K562 (cell line): ENCODE results near the gene VAMP8. TPM values are rescaled to one million over a fixed set of nuclear protein-coding genes. Genes with fewer than 3 reads are reported as not detected.
A peak's percentile ranks its signal among the peaks of the same experiment; 100 is the strongest.

Experiments used
- BDP1 ChIP-seq: IDR thresholded peaks from 3 replicates; pipeline ENCODE4 v1.6.1; 2011; ENCODE audit not compliant: insufficient read length, insufficient read depth
- CCNT2 ChIP-seq: IDR thresholded peaks from 2 replicates; pipeline ENCODE4 v1.6.1; 2011; ENCODE audit warnings: borderline replicate concordance, low read depth, mild to moderate bottlenecking, moderate library complexity, mixed read lengths, low read length; ENCODE audit not compliant: insufficient read length; ENCODE audit errors: extremely low read depth
- CTBP1 ChIP-seq: fragments of 450-650 bp; IDR thresholded peaks from 2 replicates; pipeline ENCODE4 v1.6.1; 2016; ENCODE audit warnings: borderline replicate concordance
- DDX20 ChIP-seq: fragments of 450-650 bp; IDR thresholded peaks from 2 replicates; pipeline ENCODE4 v1.6.1; 2016; ENCODE audit warnings: missing genetic modification characterization, low read depth, mild to moderate bottlenecking, missing compliant biosample characterization, moderate library complexity
- E2F3 ChIP-seq: fragments of 250-450 bp; sonication (Bioruptor Pico); IDR thresholded peaks from 2 replicates; pipeline ENCODE4 v1.4.0; 2020; ENCODE audit warnings: mild to moderate bottlenecking
- EGR1 ChIP-seq: fragments of 450-650 bp; conservative IDR thresholded peaks from 2 replicates; pipeline ENCODE4 v1.6.1; 2017; ENCODE audit warnings: mild to moderate bottlenecking
- ETV1 ChIP-seq: fragments of 450-650 bp; conservative IDR thresholded peaks from 2 replicates; pipeline ENCODE4 v1.6.1; 2016; ENCODE audit warnings: missing genetic modification characterization, control low read depth, low read depth, missing compliant biosample characterization
- FUS ChIP-seq: fragments of 200-400 bp; formaldehyde crosslinking; optimal IDR thresholded peaks from 2 replicates; pipeline ENCODE3; 2017; ENCODE audit warnings: low read depth, low read length
- GATAD2B ChIP-seq: fragments of 450-650 bp; IDR thresholded peaks from 2 replicates; pipeline ENCODE4 v1.6.1; 2017; ENCODE audit warnings: mild to moderate bottlenecking, borderline replicate concordance
- HDAC3 ChIP-seq: fragments of 450-650 bp; IDR thresholded peaks from 2 replicates; pipeline ENCODE4 v1.6.1; 2018; ENCODE audit warnings: borderline replicate concordance, mild to moderate bottlenecking, moderate library complexity; ENCODE audit not compliant: partially characterized antibody
- PCBP1 ChIP-seq: fragments of 200-400 bp; formaldehyde crosslinking; IDR thresholded peaks from 2 replicates; pipeline ENCODE4 v1.6.1; 2018; ENCODE audit warnings: mild to moderate bottlenecking, low read depth, low read length; ENCODE audit not compliant: poor library complexity, severe bottlenecking
- PHF8 ChIP-seq: fragments of 200-600 bp; sonication (generic); IDR thresholded peaks from 2 replicates; pipeline ENCODE4 v1.6.1; 2012; ENCODE audit warnings: mixed run types, mild to moderate bottlenecking, inconsistent platforms, low read length, moderate library complexity, borderline replicate concordance
- SRSF9 ChIP-seq: fragments of 200-400 bp; formaldehyde crosslinking; IDR thresholded peaks from 2 replicates; pipeline ENCODE4 v1.6.1; 2017; ENCODE audit warnings: low read depth, low read length, borderline replicate concordance
- TAF9B ChIP-seq: fragments of 450-650 bp; IDR thresholded peaks from 2 replicates; pipeline ENCODE4 v1.6.1; 2018; ENCODE audit warnings: mild to moderate bottlenecking; ENCODE audit not compliant: partially characterized antibody
- TARDBP ChIP-seq: fragments of 450-650 bp; IDR thresholded peaks from 2 replicates; pipeline ENCODE4 v1.6.1; 2016
- ZNF347 ChIP-seq: fragments of 450-650 bp; formaldehyde crosslinking; IDR thresholded peaks from 2 replicates; pipeline ENCODE4 v1.4.0; 2020; ENCODE audit warnings: low read depth, mild to moderate bottlenecking, moderate library complexity
- polyA plus RNA-seq, 8 experiments: library from polyadenylated mRNA; depleted of rRNA in 4 of 8; stranded (reverse) in 5 of 8; unstranded in 3 of 8; fragments of >200 nt; fragmentation: Nextera tagmentation in 2 of 8; fragmentation: Illumina TruSeq in 1 of 8; extraction: Ambion mirVana in 2 of 8; extraction: Trizol in 1 of 8; gene quantifications; 2 replicates each; pipeline versions ENCODE4 v1.2.1 to v1.2.3, GENCODE V29; 2011 to 2014; ENCODE audit warnings: inconsistent platforms in 1 of 8, missing spikeins in 1 of 8
- total RNA-seq, 7 experiments: library from RNA; depleted of rRNA in 6 of 7; stranded (reverse); fragments of >200 nt in 6 of 7; fragmentation: Illumina TruSeq in 2 of 7; extraction: Trizol in 2 of 7; gene quantifications; 2 replicates each; pipeline versions ENCODE4 v1.2.1 to v1.2.3, GENCODE V29; 2011 to 2021; ENCODE audit warnings: low replicate concordance in 1 of 7
- TF ChIP-seq, protein P1 (sequence below): fragments of 200-800 bp; sonication (Bioruptor generic); IDR thresholded peaks from 2 replicates; pipeline ENCODE4 v1.6.1; 2016; ENCODE audit warnings: missing genetic modification characterization, missing compliant biosample characterization
- TF ChIP-seq, protein P2 (sequence below), 2 experiments: fragments of 450-650 bp in 1 of 2; sonication (generic) in 1 of 2; formaldehyde crosslinking; conservative IDR thresholded peaks; 2 replicates each; pipeline versions ENCODE4 v1.4.0 to v1.8.1; 2020 to 2022; ENCODE audit warnings: mild to moderate bottlenecking in 1 of 2, missing genetic modification reagents in 1 of 2
- TF ChIP-seq, protein P3 (sequence below), 2 experiments: fragments of 450-650 bp; conservative IDR thresholded peaks; 2 replicates each; pipeline ENCODE4 v1.6.1; 2017; ENCODE audit warnings: mild to moderate bottlenecking in 2 of 2, moderate library complexity in 2 of 2

The VAMP8 gene
- total and polyA plus RNA-seq, 9 of the 15 experiments (the other 6 are each of a cell fraction or from before 2014, with no cell fraction given), result 107 to 571 (median 248) TPM

DNA sequence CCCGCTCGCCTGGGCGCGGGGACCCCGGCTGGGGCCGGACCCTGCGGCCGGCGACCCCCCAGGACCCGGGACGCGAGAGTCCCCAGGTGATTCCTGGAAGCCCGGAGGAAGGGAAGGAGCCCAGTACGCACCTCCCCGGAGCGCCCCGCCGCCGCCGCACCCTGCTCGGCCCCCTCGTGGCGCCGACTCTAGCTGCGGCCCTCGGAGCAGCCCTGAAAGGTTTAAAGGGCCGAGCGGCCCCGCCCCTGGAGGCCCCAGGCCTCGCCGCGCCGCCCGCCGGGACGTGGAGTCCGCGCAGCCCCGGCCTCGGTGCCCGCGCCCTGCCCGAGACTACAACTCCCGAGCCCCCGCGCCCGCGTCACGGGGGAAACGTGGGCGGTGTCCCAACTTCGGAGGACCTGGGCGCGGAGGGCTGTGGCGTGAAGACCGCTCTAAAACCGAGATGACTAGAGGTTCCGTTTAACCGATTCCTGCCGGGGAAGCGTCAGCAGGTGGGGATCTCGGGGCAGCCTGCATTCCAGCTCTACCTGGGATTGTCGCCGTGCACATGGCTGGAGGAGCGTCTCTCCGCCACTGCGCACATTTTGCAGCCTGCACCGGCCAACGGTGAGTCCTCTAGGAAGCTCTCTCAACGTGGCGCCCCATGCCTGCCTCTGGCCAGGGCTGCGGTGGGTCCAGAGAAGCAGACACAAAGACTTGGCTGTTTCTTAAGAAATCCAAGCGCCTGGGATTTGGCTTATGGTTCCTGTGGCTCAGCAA lies 25.3 kb downstream of the VAMP8 start, which contains the start of gene TMEM150A (continued):
- TF ChIP-seq PHF8 (peak; percentile 59; the same call in 1 of the 2 replicates), TAF9B (no peak), EGR1 (peak; percentile 95), GATAD2B (no peak; the same call in none of the 2 replicates), HDAC3 (no peak), CTBP1 (peak; percentile 81), FUS (peak; percentile 90), E2F3 (CRISPR knock-in tag) (no peak), ETV1 (tag) (no peak), PCBP1 (no peak), TARDBP (0 out of 2 replicates have a peak, but pooled peaks have one; percentile 24), CCNT2 (peak; percentile 88), BDP1 (no peak), SRSF9 (no peak), DDX20 (no peak), ZNF347 (CRISPR knock-in tag) (no peak)
- TF ChIP-seq, protein P1, sequence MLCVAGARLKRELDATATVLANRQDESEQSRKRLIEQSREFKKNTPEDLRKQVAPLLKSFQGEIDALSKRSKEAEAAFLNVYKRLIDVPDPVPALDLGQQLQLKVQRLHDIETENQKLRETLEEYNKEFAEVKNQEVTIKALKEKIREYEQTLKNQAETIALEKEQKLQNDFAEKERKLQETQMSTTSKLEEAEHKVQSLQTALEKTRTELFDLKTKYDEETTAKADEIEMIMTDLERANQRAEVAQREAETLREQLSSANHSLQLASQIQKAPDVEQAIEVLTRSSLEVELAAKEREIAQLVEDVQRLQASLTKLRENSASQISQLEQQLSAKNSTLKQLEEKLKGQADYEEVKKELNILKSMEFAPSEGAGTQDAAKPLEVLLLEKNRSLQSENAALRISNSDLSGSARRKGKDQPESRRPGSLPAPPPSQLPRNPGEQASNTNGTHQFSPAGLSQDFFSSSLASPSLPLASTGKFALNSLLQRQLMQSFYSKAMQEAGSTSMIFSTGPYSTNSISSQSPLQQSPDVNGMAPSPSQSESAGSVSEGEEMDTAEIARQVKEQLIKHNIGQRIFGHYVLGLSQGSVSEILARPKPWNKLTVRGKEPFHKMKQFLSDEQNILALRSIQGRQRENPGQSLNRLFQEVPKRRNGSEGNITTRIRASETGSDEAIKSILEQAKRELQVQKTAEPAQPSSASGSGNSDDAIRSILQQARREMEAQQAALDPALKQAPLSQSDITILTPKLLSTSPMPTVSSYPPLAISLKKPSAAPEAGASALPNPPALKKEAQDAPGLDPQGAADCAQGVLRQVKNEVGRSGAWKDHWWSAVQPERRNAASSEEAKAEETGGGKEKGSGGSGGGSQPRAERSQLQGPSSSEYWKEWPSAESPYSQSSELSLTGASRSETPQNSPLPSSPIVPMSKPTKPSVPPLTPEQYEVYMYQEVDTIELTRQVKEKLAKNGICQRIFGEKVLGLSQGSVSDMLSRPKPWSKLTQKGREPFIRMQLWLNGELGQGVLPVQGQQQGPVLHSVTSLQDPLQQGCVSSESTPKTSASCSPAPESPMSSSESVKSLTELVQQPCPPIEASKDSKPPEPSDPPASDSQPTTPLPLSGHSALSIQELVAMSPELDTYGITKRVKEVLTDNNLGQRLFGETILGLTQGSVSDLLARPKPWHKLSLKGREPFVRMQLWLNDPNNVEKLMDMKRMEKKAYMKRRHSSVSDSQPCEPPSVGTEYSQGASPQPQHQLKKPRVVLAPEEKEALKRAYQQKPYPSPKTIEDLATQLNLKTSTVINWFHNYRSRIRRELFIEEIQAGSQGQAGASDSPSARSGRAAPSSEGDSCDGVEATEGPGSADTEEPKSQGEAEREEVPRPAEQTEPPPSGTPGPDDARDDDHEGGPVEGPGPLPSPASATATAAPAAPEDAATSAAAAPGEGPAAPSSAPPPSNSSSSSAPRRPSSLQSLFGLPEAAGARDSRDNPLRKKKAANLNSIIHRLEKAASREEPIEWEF, result no peak
- TF ChIP-seq, protein P2, sequence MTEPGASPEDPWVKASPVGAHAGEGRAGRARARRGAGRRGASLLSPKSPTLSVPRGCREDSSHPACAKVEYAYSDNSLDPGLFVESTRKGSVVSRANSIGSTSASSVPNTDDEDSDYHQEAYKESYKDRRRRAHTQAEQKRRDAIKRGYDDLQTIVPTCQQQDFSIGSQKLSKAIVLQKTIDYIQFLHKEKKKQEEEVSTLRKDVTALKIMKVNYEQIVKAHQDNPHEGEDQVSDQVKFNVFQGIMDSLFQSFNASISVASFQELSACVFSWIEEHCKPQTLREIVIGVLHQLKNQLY (CRISPR knock-in tag; conservative IDR thresholded peaks at IDR 0.05), result no peak
- TF ChIP-seq, protein P3, sequence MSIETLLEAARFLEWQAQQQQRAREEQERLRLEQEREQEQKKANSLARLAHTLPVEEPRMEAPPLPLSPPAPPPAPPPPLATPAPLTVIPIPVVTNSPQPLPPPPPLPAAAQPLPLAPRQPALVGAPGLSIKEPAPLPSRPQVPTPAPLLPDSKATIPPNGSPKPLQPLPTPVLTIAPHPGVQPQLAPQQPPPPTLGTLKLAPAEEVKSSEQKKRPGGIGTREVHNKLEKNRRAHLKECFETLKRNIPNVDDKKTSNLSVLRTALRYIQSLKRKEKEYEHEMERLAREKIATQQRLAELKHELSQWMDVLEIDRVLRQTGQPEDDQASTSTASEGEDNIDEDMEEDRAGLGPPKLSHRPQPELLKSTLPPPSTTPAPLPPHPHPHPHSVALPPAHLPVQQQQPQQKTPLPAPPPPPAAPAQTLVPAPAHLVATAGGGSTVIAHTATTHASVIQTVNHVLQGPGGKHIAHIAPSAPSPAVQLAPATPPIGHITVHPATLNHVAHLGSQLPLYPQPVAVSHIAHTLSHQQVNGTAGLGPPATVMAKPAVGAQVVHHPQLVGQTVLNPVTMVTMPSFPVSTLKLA (conservative IDR thresholded peaks at IDR 0.05), result peak; percentile 96 to 99
